PC-9 (cell line): ENCODE data around the gene ZMYND10.

Experiments
- CTCF ChIP-seq: fragments of 200-600 bp; sonication (generic); conservative IDR thresholded peaks from 2 replicates; pipeline ENCODE4 v1.6.1; 2017; ENCODE audit warnings: mixed run types, antibody characterized with exemption, mild to moderate bottlenecking, moderate library complexity
- EZH2 ChIP-seq: fragments of 200-600 bp; sonication (generic); IDR thresholded peaks from 2 replicates; pipeline ENCODE4 v1.8.0; 2017; ENCODE audit warnings: antibody characterized with exemption, low read depth

- TF ChIP-seq CTCF (no peak), EZH2 (no peak)
These were observed 46.5 kb downstream of the ZMYND10 start, which contains the start of the genes HYAL3 and NAA80 for GRCh38 chr3:50298836-50299637.
